Stimulated activated CD4-positive, alpha-beta T cell treated with anti-CD3 and anti-CD28 coated beads, Interleukin-15, amount 100 ng/mL, for 24 hours (primary cell): ENCODE measurements around the gene VSTM4.

Experiments
- DNase-seq: peaks from one replicate; pipeline ENCODE4 v3.0.0-alpha.2; 2020

VSTM4 gene

DNA sequence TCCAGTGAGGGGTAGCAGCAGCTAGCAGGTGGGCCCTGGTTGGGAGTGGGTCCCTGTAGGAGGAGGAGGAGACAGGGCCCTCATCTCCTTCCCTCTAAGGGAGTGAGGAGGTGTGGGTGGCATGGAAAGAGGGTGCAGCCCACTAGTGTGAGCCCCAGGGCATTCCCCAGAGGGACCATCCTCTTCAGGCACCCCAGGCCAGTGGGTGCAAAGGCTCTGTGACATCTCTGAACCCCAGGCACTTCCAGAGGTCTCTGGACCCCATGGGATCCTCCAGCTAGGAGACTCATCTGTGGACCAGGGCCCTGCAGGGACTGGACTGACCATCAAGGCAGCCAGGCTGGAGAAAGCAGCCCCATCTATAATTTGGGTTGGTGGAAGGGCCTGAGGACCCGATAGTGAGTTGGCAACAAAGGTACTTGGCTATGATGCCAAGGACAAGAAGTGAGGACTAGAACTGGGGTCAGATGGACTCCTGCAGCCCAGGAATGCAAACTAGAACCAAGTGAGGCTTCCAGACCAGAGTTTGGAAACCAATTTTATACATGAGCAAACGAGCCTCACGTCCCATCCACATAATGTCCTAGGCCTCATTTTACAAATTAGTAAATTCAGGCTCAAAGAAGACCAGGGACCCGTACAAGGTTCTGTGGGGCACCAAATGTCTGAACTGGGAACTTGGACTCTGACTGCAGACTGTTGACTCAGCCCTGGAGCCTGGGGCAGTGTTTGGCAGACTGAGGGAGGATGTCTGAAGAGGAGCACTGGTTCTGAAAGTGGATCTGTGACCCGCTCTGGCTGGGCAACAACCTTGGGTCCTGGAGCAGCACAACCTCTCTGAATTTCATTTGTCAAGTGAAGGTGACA is 1.4 kb upstream of the VSTM4 start:
- no peak for DNase-seq

DNA sequence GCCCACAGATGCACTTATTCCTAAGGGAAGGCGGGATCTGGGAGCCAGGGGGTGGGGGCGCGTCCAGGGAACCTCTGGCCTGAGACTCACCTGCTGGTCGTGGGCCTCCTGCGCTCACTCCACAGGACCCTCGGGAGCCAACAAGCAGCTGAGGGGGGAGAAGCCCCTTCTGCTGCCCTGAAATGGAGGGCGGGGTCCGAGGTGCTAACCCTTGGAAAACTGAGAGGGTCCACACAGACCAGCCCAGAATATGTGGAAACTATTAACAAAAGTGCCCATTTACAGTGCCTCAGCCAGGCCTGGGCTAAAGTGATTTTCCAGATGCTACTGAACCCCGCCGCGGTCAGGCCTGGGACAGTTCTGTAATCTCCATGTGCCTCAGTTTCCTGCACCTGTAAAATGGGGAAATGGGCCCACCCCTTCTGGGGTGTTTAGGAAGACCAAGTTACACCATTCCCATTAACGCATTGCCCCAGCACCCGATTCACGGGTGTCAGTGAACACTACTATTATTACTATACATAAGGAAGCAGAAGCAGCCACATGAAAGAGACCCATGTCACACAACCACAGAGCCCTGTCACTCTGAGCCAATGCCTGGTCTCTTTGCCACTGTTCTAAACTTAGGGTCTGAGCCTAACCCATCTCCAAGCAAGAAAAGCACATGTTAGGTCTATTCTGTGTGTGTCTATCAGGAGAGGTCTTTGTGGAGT is 630 bp upstream of the VSTM4 start:
- no peak for DNase-seq

DNA sequence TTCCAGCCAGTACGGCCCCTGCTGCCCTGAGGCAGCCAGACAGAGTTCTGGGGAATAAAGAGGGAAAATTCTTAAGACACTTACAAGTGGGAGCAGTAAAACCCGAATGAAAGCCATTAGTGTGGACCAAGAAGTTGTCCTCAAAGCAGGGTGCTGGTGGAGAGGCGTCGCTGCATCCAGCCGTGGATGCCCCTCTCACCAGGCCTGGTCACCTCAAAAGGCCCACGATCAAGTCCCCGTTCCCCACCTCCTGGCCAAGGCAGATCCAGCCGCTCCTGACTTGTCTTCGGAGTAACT is 656 bp downstream of the VSTM4 start:
- DNase-seq, result no peak

DNA sequence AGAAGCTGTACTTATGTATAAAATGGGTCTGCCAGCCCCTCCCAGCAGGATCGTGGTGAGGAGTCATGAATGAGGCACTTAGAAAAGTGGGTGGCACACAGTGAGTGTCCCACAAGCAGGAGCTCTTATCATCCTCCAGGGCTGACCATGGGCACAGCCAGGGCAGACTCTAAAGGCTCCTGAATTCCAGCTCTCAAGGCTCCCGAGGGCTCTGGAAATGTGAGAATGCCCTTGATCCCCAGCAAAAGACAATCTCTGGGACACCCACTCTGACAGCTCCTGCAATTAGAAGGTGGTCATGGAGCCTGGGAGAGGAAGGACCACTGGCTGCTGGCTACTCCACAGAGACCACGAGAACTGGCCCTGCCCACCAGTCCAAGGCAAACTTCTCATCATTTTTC is 1.6 kb downstream of the VSTM4 start:
- DNase-seq, result no peak

DNA sequence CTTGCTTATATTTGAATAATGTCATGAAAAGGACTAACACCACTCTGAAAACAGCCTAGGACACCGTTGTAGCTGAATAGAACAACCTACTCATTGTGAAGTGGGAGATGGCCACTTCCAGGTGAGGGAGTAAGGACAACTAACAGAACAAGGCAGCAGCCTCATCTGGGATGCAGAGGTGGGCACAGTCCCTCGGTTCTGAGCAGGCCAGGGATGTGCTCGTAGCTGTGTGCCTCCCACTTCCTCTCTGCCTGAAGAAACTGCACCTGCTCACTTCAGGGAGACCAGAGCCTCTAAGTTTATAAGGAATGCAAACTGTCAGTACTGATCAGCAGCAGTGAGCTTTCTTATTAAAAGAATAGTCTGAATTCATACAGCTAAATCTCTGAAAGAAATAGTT is 2.5 kb downstream of the VSTM4 start:
- no peak for DNase-seq

DNA sequence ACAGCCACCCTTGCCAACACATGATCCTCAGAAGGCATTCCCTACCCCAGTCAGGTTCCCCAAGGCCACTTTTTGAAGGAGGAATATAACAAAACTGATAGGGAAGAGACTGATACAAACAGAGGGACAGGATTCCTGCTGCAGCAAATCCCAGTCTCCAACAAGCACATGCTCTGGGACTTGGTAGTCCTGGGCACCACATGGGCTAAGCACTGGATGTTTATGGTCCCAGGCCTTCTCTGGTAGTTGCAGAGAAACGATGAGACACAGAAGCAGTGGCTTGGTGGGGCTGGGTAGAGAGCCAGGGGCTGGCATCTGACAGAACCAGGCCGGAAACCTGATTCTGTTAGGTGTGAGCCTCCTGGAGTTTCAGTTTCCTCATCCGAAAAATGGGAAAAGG is 3.2 kb downstream of the VSTM4 start:
- no peak for DNase-seq

DNA sequence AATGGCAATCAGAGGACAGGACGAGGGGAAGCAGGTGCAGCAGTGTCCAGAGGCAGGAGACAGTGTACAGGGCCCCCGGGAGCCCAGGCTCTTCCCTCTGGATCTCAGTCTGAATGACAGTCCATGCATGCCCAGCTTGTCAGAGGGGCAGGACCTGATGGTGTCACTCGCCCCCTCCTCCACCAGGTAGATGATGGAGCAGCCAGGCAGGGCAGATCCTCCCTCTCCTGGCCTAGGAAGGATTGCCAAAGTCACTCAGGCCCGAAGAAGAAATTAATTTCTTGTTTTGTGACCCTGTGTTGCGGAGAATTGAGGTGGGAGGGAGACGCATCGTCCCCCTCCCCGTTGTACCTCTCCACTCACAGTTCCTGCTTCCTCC is 4.0 kb downstream of the VSTM4 start:
- DNase-seq, result no peak

DNA sequence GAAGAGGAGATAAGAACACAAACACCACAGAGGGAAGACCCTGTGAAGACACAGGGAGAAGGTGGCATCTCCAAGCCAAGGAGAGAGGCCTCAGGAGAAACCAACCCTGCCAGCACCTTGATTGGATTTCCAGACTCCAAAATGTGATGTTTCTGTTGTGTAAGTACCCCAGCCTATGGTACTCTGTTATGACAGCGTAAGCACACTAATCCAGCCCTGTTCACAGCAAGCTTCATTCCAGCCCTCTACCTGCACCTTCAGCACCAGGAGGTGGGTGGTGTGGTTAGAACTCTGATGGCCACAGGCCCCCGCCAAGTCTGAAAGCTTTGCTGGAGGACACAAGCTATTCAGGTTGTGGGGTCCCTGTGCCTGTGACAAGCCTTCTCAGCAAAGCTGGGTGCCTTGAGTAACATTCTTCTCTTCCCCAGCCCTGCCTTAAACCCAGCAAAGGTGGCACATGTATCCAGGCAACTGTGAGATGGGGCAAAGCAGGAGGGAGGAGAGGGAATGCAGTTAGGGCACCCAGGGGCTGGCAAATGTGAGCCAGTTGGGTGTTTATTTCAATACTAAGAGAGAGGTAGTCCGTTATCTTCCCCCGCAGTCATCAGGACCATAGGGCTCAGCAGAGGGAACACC is 4.5 kb downstream of the VSTM4 start:
- DNase-seq, result no peak

DNA sequence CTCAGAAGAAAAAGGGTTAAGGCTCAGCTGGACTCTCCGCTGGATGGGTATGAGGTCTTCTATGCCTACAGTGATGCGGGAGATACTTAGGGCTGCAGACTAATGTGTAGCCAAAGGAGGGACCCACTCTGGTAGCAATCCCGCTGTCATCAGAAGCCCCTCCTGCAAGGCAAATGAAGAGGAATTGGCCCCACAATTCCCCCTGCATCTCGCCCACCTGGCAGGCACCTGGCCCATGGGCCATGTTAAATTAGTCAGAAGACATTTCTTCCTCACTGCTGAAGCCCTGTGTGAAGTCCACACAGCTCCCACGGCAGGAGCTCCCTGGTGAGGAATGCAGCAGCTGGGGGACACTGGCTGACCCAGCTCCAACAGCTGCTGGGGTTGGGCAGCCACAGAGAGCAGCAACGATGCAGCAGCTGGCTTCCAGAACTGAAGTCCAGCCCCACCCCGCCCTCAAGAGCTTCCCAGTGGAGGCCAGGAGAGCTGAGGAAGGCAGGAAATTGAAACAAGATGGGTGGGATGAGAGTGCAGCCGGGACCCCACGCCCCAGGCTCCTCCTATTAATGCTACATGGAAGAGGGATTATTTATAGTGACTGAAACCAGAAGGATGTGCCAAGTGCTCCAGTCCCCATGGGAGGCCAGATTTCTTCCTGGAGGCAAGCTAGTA is 5.5 kb downstream of the VSTM4 start:
- no peak for DNase-seq

DNA sequence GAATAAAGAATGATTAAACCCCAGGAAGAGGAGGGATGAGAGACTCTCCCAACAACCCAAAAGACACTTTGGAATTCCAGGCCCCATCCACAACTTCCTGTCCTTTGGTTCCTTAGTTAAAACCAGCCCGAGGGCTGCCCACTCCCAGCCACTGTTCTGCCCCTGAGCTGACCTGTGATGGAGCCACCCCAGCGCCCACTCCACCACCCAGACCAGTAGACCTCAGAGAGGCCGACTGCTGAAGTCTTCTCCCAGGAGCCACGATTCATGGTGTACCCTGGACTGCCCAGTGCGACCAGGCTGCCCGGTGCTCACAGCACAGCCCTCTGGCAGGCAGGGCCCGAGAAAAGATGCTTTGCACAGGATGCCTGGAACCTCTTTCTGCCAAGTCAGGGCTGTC is 6.7 kb downstream of the VSTM4 start:
- DNase-seq, result no peak

DNA sequence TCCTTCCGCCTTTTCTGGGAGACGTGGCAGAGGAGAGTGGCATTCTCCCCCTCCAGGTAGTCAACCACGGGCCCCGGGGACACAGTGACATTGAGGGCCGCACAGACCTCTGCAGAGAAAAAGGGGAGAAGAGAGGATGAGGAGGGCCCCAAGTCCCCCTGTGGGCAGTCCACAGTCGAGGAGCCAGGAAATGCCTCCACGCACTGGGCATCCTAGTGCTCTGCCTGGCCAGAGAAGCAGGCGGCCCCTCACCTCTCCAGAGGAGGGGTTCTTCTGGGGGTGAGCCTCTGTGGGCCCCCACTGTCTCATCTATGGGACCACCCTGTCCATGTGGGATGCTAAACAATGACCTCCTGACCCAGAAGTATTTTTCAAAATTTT is 7.4 kb downstream of the VSTM4 start:
- DNase-seq, result no peak

DNA sequence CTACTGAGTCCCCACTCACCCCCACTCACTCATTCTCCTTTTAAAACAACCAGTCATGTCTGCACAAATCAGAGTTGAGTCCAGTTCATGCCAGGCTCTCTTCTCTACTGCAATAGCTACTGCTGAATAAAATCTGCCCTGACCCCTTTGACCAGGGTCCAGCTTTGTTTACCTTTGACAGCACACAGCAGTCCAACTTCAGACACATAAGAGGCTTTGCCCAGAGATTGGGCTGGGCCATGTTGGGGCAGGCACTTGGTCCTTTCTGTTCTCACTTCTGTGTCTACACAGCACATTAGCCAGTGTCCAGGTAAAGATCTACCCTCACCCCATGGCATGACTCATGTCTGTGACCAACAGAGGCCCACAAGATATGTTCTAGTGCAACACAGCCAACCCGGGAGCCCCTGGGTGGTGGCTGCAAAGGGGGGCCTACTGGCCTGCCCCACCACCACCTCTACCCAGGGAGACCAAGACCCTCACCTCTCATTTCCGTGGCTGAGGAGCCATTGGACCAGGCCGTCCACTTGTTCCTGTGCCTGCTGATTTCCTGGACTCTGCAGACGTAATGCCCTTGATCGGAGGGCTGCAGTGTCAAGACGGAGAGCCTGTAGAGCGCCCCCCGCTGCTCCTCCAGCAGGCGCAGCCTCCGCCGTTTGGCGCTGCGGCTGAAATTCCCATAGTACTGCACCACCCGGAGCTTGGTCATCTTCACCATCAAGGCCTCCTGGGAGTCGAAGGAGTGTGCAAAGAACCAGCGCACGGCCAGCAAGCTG is 8.0 kb downstream of the VSTM4 start:
- DNase-seq, result no peak

DNA sequence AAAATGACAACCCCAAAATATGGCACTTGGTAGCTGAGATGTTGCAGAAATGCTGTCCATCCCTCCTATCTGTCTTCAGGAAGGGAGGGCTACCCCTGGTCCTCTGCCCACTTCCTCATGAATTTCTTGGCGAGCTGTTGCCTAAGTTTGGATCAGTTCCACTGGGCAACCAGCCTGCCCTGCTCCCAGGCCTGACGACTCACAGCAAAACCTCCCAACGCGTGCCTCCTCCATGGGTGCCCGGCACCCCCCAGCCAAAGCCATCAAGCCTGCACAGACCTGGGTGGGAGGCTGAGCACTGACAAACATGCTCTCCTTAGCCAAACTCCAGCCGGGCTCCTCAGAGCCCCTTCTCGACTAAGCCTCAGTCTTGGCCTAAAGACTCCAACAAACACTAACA is 8.9 kb downstream of the VSTM4 start:
- DNase-seq, result no peak

DNA sequence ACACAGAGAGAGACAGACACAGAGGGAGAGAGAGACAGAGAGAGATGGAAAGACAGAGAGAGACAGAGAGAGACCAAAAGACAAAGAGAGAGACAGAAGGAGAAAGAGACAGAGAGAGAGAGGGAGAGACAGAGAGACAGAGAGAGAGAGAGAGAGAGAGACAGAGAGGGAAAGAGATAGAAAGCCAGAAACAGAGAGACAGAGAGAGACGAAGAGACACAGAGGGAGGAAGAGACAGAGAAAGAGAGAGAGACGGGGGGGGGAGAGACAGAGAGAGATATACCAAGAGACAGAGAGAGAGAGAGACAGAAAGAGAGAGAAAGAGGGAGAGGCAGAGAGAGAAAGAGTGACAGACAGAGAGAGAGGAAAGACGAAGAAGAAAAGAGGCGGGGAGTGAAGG is 10.2 kb downstream of the VSTM4 start:
- DNase-seq, result no peak

DNA sequence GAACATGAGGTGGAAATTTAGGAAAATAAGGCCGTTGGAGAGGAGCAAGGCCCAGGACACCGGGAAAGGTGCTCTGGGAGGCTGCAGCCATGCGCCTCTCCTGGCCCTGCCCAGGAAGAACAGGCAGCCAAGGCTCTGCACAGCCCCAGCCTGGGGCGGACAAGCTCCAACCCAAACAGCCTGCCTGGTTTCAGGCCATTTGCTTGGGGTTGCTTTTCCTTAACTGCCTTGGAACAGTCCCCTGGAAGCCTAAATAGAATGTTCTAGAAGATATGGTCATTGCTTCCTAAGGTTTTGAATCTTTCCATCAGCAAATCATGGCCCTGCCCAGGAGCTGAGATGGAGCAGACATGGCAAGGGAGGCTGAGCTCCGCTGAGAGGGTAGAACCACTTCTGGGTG is 11.0 kb downstream of the VSTM4 start:
- no peak for DNase-seq

DNA sequence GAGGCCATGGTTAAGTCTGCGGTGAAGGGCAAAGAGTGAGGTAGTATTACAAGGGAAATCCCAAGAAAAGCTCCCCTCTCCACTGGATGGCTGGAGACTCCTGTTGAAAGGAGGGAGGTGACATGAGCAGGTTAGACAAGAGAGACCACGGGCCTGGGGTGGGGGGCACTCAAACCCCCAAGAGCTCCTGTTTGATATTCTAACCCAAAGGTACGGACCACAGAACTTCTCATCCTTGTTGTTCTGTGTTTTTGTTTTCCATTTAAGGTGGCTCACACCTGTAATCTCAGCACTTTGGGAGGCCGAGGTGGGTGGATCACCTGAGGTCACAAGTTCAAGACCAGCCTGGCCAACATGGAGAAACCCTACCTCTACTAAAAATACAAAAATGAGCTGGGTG is 11.6 kb downstream of the VSTM4 start:
- DNase-seq, result no peak

DNA sequence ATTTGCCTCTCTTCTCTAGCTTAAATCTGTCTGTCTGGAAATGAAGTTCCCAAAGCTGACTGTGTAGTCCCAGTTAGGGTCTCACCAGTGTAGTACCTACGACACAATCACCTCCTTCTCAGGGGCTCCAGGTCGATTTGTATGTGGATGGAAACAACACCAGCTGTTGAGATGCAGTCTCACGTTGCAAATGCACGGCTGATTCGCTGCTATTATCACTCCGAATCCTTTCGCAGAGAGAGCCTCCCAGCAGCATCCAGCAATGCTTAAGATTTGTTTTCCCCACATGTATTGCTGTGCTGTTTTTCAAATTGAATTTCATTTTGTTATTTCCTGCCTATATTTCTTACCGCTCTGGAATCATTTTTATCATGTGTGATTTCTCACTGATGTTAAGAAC is 16.3 kb downstream of the VSTM4 start:
- DNase-seq, result no peak

DNA sequence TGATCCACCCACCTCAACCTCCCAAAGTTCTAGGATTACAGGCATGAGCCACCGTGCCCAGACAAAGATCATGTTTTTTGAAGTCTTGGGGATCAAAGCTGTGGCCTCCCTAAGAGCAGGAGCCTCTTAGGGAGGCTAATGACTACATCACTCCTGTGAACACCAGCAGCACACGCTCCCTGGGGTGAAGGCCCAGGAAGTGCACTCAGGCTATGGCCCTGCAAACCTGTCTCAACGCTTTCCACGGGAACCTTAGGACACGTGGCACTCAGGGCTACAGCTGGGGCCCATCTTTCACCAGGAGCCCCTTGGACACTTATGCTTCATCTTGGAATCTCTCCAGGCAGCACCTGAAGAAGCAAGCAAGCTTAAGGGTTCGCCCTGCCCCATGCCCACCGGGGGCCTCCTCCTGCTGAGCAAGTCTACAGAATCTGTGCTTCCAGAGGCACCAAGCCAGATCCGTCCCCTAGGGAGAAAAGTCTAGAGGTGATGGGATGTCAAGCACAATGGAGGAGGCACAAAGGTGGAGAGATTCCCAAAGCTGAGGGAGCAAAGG is 18.4 kb downstream of the VSTM4 start:
- no peak for DNase-seq

DNA sequence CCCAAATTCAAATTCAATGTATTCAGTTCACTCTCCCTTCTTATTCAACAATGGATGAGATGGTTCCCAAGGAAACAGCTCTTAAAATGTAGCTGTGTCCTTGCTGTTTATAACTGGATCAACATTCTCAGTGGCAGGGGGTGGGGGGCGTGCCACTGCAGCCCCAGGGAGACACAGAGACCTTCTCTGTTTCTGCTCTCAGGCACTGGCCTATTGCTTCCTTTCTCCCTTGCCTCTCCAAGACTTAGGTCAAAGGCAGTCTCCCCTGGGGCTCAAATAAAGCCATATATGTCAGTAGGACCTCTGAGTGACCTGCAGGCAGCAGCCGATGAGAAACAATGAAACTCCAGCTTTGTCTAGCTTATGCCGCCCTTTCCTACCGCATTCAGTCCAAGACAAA is 20.7 kb downstream of the VSTM4 start:
- no peak for DNase-seq

DNA sequence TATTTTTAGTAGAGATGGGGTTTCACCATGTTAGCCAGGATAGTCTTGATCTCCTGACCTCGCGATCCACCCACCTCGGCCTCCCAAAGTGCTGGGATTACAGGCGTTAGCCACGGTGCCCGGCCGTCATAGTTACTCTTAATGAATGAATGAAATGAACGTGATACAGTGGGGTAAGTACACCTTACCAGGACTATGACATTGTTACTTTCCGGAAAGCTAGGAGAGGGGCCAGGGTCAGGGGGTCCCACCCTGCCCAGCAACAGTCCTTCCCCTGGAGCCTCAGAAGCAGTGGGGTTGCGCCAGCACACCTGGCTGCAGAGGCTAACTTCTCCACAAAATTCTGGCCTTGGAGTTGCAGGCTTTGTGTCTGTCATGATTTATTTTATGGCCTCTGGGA is 21.4 kb downstream of the VSTM4 start:
- DNase-seq, result no peak

DNA sequence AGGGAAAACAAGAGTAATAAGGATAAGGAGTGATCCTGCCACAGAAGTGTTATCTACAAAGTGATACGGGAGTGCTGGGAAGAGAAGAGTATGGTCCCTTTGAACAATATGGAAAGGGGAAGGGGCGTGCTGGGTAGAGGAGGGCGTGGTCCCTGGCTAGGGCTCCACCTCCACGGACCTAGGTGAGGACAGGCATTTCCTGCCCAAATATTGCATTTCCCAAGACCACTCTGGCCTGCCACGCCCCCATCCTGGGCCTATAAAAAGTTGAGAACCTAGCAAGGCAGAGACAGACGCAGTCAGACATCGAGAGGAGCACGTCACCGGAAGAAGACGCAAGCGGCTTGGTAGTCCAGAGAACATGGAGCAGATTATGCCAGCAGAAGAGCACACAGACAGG is 22.8 kb downstream of the VSTM4 start:
- no peak for DNase-seq

DNA sequence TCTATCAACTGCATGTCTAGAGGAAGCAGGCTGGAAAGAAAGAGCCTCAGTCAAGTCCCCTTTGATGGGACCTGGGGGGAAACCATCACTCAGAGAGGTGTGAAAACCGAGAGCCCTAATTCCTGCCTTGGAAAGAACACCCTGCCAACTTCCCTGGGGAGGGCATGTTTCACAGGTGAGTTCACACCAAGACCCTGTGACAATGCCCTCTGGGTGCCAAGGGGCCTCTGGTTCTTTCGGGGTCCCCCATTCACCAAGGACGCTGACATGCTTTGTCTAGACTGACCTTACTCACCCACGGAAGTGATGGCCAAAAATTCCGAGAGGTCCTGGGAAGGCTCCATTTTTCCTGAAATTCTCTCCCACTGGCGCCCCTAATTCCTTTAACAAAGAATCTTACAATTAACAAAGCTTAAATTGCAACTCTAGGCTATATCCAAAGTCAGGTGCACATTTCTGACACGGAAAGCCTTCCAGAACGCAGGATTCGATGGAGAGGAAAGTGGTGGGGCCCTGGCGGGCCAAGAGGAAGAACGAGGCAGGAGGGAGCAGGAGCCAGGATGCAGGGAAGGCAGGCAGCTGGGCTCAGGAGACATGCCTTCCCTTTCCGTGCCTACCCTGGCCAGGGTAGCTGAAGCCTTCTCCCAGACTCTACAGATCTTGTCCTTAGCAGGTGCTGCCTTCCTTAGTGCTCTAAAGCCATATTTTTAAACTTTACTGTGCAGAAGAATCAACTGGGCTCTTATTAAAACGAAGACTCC is 23.7 kb downstream of the VSTM4 start:
- no peak for DNase-seq
